Gastrocnemius medialis (tissue), 4 donors: ENCODE measurements around the gene CCDC90B.

Experiments used
- POLR2A ChIP-seq, 2 donors: fragments of 450-650 bp; IDR thresholded peaks; one replicate each; pipeline ENCODE4 v1.6.1; 2017; ENCODE audit warnings: antibody characterized with exemption in 2 of 2, mild to moderate bottlenecking in 2 of 2, moderate library complexity in 2 of 2
- TF ChIP-seq, protein P1 (sequence below), 5 experiments: fragments of 450-650 bp in 3 of 5; fragments of 200-600 bp in 2 of 5; sonication (generic) in 2 of 5; IDR thresholded peaks in 4 of 5; conservative IDR thresholded peaks in 1 of 5; 1 replicate in 4 of 5; 2 replicates in 1 of 5; pipeline ENCODE4 v1.5.1; 2016 to 2019; ENCODE audit warnings: antibody characterized with exemption in 5 of 5, mild to moderate bottlenecking in 3 of 5, moderate library complexity in 3 of 5

DNA sequence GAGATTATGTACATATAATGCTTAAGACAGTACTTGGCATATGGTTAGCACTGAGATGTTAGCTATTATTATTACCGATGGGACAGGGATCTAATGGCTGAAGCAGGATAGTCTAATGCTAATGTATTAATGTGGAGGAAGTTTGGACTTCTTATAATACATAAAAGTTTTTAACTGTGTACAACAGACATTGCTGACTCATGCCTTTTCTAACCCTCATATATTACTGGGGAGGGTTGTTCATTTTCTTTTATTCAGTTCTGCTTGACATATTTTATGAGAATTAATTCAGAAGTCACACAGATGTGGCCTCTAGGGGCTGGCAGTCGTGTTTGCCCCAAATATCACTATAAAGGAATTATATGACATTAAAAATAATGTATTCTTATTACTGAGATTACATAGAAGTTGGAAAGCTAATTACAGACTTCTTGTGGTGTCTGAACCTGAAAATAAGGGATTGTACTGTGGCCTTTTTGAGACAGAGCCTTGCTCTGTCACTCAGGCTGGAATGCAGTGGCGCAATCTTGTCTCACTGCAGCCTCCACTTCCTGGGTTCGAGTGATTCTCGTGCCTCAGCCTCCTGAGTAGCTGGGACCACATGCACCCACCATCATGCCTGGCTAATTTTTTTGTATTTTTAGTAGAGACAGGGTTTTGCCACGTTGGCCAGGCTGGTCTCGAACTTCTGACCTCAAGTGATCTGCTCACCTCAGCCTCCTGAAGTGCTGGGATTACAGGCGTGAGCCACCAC, 10.1 kb downstream of the CCDC90B start:
- TF ChIP-seq, protein P1, sequence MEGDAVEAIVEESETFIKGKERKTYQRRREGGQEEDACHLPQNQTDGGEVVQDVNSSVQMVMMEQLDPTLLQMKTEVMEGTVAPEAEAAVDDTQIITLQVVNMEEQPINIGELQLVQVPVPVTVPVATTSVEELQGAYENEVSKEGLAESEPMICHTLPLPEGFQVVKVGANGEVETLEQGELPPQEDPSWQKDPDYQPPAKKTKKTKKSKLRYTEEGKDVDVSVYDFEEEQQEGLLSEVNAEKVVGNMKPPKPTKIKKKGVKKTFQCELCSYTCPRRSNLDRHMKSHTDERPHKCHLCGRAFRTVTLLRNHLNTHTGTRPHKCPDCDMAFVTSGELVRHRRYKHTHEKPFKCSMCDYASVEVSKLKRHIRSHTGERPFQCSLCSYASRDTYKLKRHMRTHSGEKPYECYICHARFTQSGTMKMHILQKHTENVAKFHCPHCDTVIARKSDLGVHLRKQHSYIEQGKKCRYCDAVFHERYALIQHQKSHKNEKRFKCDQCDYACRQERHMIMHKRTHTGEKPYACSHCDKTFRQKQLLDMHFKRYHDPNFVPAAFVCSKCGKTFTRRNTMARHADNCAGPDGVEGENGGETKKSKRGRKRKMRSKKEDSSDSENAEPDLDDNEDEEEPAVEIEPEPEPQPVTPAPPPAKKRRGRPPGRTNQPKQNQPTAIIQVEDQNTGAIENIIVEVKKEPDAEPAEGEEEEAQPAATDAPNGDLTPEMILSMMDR (IDR thresholded peaks at IDR 0.05 in 4 of 5, conservative IDR thresholded peaks at IDR 0.05 in 1 of 5) = no peak
- TF ChIP-seq POLR2A (IDR thresholded peaks at IDR 0.05) = no peak
